Calu3 (cell line): ENCODE data around the gene DYSF. TPM values are rescaled to one million over a fixed set of nuclear protein-coding genes. Genes with fewer than 3 reads are reported as not detected.

Source experiments
- BruUV-seq: library from RNA; stranded (reverse); fragments of 400-500 nt; replicated peaks from 2 replicates; lab custom pipeline; 2021; lab: Mats Ljungman, UMichigan
- CTCF ChIA-PET: fragments of 300-600 bp; sonication (Branson Sonifier 250); formaldehyde crosslinking; loops from one replicate; lab custom pipeline; 2022; ENCODE audit warnings: antibody characterized with exemption; lab: Charles Lee
- DNase-seq: peaks from one replicate; pipeline ENCODE4 v3.0.0; 2022
- H3K27ac Mint-ChIP-seq: one replicate; pipeline ENCODE4 v1.8.0; 2022; ENCODE audit warnings: mixed read lengths; ENCODE audit not compliant: unreplicated experiment
- H3K27me3 Mint-ChIP-seq: one replicate; pipeline ENCODE4 v1.8.0; 2022; ENCODE audit warnings: mixed read lengths; ENCODE audit not compliant: unreplicated experiment
- H3K36me3 Mint-ChIP-seq: one replicate; pipeline ENCODE4 v1.8.0; 2022; ENCODE audit warnings: mild to moderate bottlenecking, moderate library complexity, mixed read lengths; ENCODE audit not compliant: insufficient read depth, unreplicated experiment
- H3K4me1 Mint-ChIP-seq: one replicate; pipeline ENCODE4 v1.8.0; 2022; ENCODE audit warnings: mild to moderate bottlenecking, low read depth, mixed read lengths; ENCODE audit not compliant: unreplicated experiment
- H3K4me3 Mint-ChIP-seq: one replicate; pipeline ENCODE4 v1.8.0; 2022; ENCODE audit warnings: mild to moderate bottlenecking, low read depth, moderate library complexity, mixed read lengths; ENCODE audit not compliant: unreplicated experiment
- H3K9me3 Mint-ChIP-seq: one replicate; pipeline ENCODE4 v1.8.0; 2022; ENCODE audit warnings: low read depth, mixed read lengths; ENCODE audit not compliant: unreplicated experiment
- CTCF ChIP-seq: fragments of 200-600 bp; IDR thresholded peaks from one replicate; pipeline ENCODE4 v1.8.0; 2022; ENCODE audit warnings: antibody characterized with exemption; ENCODE audit not compliant: unreplicated experiment
- intact Hi-C: fragments of 100-400 bp; cut with micrococcal nuclease; formaldehyde crosslinking; loops from one replicate; pipeline ENCODE4 v1.10.0; 2022; ENCODE audit not compliant: unreplicated experiment
- total RNA-seq: library from RNA; stranded (reverse); gene quantifications from 2 replicates; pipeline ENCODE4 v1.2.3, GENCODE V29; 2022

DYSF gene
- total RNA-seq, 1 experiment from 2014 or later: 3.2 TPM

- CTCF ChIA-PET: interaction anchor here (0.9 to 1.1 kb wide), 2 partner anchors 13 to 19 kb away, joined by 3 read pairs; no protein-coding TSS in a partner anchor
- Mint-ChIP-seq H3K36me3 (peaks cover 7% of the 10 kb centered on the region), H3K27me3 (peaks cover 47% of the 10 kb centered on the region), H3K27ac (no peak overlapping the region), H3K4me3 (peak overlapping the region; percentile 63), H3K9me3 (no peaks in the 10 kb centered on the region), H3K4me1 (peaks cover 39% of the 10 kb centered on the region)
- TF ChIP-seq CTCF: no peak
- DNase-seq: no peak
- no TSS peak for BruUV-seq
- intact Hi-C loops: no loop called here
Observed at GRCh38 chr2:71454221-71455010, 1.1 kb downstream of the DYSF start.

- DNase-seq: no peak
- CTCF ChIA-PET: interaction anchor here (0.9 to 2.2 kb wide), 3 partner anchors 12 to 55 kb away, joined by 3 to 8 read pairs (median 3); no protein-coding TSS in a partner anchor
- intact Hi-C loops: no loop called here
- no peak overlapping the region for H3K27ac Mint-ChIP-seq
- peaks cover 7% of the 10 kb centered on the region for H3K36me3 Mint-ChIP-seq
- no TSS peak for BruUV-seq
- TF ChIP-seq CTCF: no peak
- no peaks in the 10 kb centered on the region for H3K9me3 Mint-ChIP-seq
- H3K4me1 Mint-ChIP-seq: peaks cover 39% of the 10 kb centered on the region
- no peak overlapping the region for H3K4me3 Mint-ChIP-seq
- peaks cover 47% of the 10 kb centered on the region for H3K27me3 Mint-ChIP-seq
Observed at GRCh38 chr2:71455011-71455740, 1.8 kb downstream of the DYSF start.

- no peak for TF ChIP-seq CTCF
- H3K36me3 Mint-ChIP-seq: peaks cover 7% of the 10 kb centered on the region
- BruUV-seq: no TSS peak
- H3K4me3 Mint-ChIP-seq: no peak overlapping the region
- CTCF ChIA-PET: interaction anchor here (1.1 to 2.2 kb wide), 2 partner anchors 20 to 55 kb away, joined by 3 to 8 read pairs; no protein-coding TSS in a partner anchor
- intact Hi-C loops: no loop called here
- H3K4me1 Mint-ChIP-seq: peaks cover 39% of the 10 kb centered on the region
- no peak for DNase-seq
- H3K9me3 Mint-ChIP-seq: no peaks in the 10 kb centered on the region
- H3K27me3 Mint-ChIP-seq: peaks cover 42% of the 10 kb centered on the region
- H3K27ac Mint-ChIP-seq: no peak overlapping the region
Observed at GRCh38 chr2:71455741-71456569, 2.6 kb downstream of the DYSF start.

- no peak for TF ChIP-seq CTCF
- Mint-ChIP-seq H3K9me3 (no peaks in the 10 kb centered on the region), H3K36me3 (peaks cover 7% of the 10 kb centered on the region), H3K4me1 (peaks cover 39% of the 10 kb centered on the region), H3K27me3 (peaks cover 36% of the 10 kb centered on the region), H3K27ac (no peak overlapping the region), H3K4me3 (no peak overlapping the region)
- BruUV-seq: no TSS peak
- CTCF ChIA-PET: interaction anchor here (0.9 to 2.2 kb wide), 2 partner anchors 54 to 57 kb away, joined by 5 to 8 read pairs; no protein-coding TSS in a partner anchor
- intact Hi-C loops: no loop called here
- DNase-seq: no peak
Observed at GRCh38 chr2:71456617-71457016, 3.3 kb downstream of the DYSF start.
